Calu3 (cell line): Measurements from ENCODE around the gene NUDT7. TPM values are rescaled to one million over a fixed set of nuclear protein-coding genes. Genes with fewer than 3 reads are reported as not detected.

ENCODE experiments used
- Bru-seq: library from RNA; stranded (reverse); fragments of 400-500 nt; gene quantifications from one replicate; lab custom pipeline; 2021; lab: Mats Ljungman, UMichigan
- BruChase-seq, 2 experiments: library from RNA; stranded (reverse); fragments of 400-500 nt; gene quantifications; one replicate each; lab custom pipeline; 2021; lab: Mats Ljungman, UMichigan
- BruUV-seq: library from RNA; stranded (reverse); fragments of 400-500 nt; replicated peaks from 2 replicates; lab custom pipeline; 2021; lab: Mats Ljungman, UMichigan
- CTCF ChIA-PET: fragments of 300-600 bp; sonication (Branson Sonifier 250); formaldehyde crosslinking; loops from one replicate; lab custom pipeline; 2022; ENCODE audit warnings: antibody characterized with exemption; lab: Charles Lee
- DNase-seq: peaks from one replicate; pipeline ENCODE4 v3.0.0; 2022
- H3K27ac Mint-ChIP-seq: one replicate; pipeline ENCODE4 v1.8.0; 2022; ENCODE audit warnings: mixed read lengths; ENCODE audit not compliant: unreplicated experiment
- H3K27me3 Mint-ChIP-seq: one replicate; pipeline ENCODE4 v1.8.0; 2022; ENCODE audit warnings: mixed read lengths; ENCODE audit not compliant: unreplicated experiment
- H3K36me3 Mint-ChIP-seq: one replicate; pipeline ENCODE4 v1.8.0; 2022; ENCODE audit warnings: mild to moderate bottlenecking, moderate library complexity, mixed read lengths; ENCODE audit not compliant: insufficient read depth, unreplicated experiment
- H3K4me1 Mint-ChIP-seq: one replicate; pipeline ENCODE4 v1.8.0; 2022; ENCODE audit warnings: mild to moderate bottlenecking, low read depth, mixed read lengths; ENCODE audit not compliant: unreplicated experiment
- H3K4me3 Mint-ChIP-seq: one replicate; pipeline ENCODE4 v1.8.0; 2022; ENCODE audit warnings: mild to moderate bottlenecking, low read depth, moderate library complexity, mixed read lengths; ENCODE audit not compliant: unreplicated experiment
- H3K9me3 Mint-ChIP-seq: one replicate; pipeline ENCODE4 v1.8.0; 2022; ENCODE audit warnings: low read depth, mixed read lengths; ENCODE audit not compliant: unreplicated experiment
- intact Hi-C: fragments of 100-400 bp; cut with micrococcal nuclease; formaldehyde crosslinking; loops from one replicate; pipeline ENCODE4 v1.10.0; 2022; ENCODE audit not compliant: unreplicated experiment
- long read RNA-seq: library from polyadenylated mRNA; stranded (forward); transcript quantifications from one replicate; pipeline ENCODE4 v2.0.0, GENCODE V29; 2022
- total RNA-seq: library from RNA; stranded (reverse); gene quantifications from 2 replicates; pipeline ENCODE4 v1.2.3, GENCODE V29; 2022
- TF ChIP-seq, protein P1 (sequence below): fragments of 200-600 bp; IDR thresholded peaks from one replicate; pipeline ENCODE4 v1.8.0; 2022; ENCODE audit warnings: antibody characterized with exemption; ENCODE audit not compliant: unreplicated experiment

NUDT7 gene
- total RNA-seq = 6.1 and 7.2 TPM in 2 replicates
- Bru-seq, nascent RNA = percentile 45 among the genes with signal in this experiment
- percentile 31 among the genes with signal in this experiment for BruChase-seq, experiment 1, labeled RNA remaining after a 6-hour chase
- percentile 37 among the genes with signal in this experiment for BruChase-seq, experiment 2, labeled RNA remaining after a 2-hour chase
- long read RNA-seq, transcript NUDT7-201 (4 exons, 1,096 nt) = minor isoform, 5 of 19 reads
- long read RNA-seq, transcript NUDT7-205 (5 exons, 899 nt) = minor isoform, 5 of 19 reads
- long read RNA-seq, transcript NUDT7-202 (3 exons, 930 nt) = major isoform, 9 of 19 reads
- long read RNA-seq, partial matches to known transcripts = 0 of 19 reads
- long read RNA-seq, other reads (novel, unspliced or antisense) = 0 of 19 reads

DNA sequence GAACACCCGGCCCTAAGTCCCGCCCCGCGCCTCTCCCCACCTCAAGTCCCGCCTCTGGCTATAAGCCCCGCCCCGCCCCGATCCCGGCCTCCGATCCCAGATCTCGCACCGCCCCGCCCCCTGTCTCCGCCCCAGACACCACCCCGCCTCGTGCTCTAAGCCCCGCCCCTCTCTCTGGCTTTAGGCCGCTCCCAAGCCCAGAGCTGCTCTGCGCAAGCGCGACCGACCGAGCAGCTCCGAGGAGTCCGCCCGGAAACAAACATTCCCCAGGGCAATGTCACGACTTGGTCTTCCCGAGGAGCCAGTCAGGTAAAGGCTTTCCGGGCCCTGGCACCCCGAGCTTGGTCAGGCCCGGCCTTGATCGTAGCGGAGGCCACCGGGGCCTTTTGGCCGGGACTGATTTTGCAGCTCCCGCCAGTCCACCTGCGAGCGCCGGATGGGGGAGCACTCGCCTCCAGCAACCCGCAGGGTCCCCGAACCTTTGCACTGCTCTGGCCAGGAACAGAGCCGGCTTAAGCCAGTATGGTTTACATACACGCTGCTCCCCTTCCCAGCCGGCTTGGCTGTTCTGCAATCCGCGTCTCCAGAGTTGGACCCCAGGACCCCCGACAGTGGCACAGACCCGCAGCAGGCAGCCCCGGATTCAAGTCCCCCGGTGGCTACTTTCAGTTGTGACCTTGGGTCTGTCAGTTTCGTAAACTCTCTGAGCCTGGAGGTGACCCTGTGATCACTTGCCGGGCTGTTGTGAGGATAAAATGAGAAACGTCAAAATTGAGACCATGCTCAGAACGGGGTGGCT lies at the start of gene NUDT7:
Gene NUDT7, plus strand, starts transcription at position 206 of the 799 bp plus-strand sequence. Its CDS starts 69 bp downstream, at position 275.
- Mint-ChIP-seq H3K9me3 (peaks cover 3% of the 10 kb centered on the region), H3K27ac (peak within 1 kb of the TSS; percentile 22), H3K27me3 (no peaks in the 10 kb centered on the region), H3K36me3 (peaks cover 10% of the 10 kb centered on the region), H3K4me3 (peak within 1 kb of the TSS; percentile 82), H3K4me1 (peaks cover 11% of the 10 kb centered on the region)
- TF ChIP-seq, protein P1, sequence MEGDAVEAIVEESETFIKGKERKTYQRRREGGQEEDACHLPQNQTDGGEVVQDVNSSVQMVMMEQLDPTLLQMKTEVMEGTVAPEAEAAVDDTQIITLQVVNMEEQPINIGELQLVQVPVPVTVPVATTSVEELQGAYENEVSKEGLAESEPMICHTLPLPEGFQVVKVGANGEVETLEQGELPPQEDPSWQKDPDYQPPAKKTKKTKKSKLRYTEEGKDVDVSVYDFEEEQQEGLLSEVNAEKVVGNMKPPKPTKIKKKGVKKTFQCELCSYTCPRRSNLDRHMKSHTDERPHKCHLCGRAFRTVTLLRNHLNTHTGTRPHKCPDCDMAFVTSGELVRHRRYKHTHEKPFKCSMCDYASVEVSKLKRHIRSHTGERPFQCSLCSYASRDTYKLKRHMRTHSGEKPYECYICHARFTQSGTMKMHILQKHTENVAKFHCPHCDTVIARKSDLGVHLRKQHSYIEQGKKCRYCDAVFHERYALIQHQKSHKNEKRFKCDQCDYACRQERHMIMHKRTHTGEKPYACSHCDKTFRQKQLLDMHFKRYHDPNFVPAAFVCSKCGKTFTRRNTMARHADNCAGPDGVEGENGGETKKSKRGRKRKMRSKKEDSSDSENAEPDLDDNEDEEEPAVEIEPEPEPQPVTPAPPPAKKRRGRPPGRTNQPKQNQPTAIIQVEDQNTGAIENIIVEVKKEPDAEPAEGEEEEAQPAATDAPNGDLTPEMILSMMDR = no peak
- intact Hi-C loops = no loop called here
- CTCF ChIA-PET = interaction anchor here (0.6 to 0.8 kb wide), 3 partner anchors 117 to 1647 kb away, joined by 3 to 4 read pairs (median 4); no protein-coding TSS in a partner anchor
- peak; percentile 100 for DNase-seq
- BruUV-seq = no TSS peak

- no peak overlapping the region for H3K4me3 Mint-ChIP-seq
- H3K27ac Mint-ChIP-seq = no peak overlapping the region
- no TSS peak for BruUV-seq
- H3K9me3 Mint-ChIP-seq = no peaks in the 10 kb centered on the region
- DNase-seq = no peak
- CTCF ChIA-PET = interaction anchor here (0.6 kb wide), 1 partner anchor 12 kb away, joined by 4 read pairs; no protein-coding TSS in a partner anchor
- no peaks in the 10 kb centered on the region for H3K4me1 Mint-ChIP-seq
- intact Hi-C loops = loop anchor here (1.0 to 10.0 kb wide), 5 partner anchors 180 to 438 kb away; no protein-coding TSS in a partner anchor
- H3K27me3 Mint-ChIP-seq = peaks cover 8% of the 10 kb centered on the region
- no peaks in the 10 kb centered on the region for H3K36me3 Mint-ChIP-seq
- TF ChIP-seq, protein P1 = no peak
These were observed 47.4 kb upstream of the NUDT7 start for GRCh38 chr16:77674888-77675287.

- intact Hi-C loops = loop anchor here (1.0 to 10.0 kb wide), 5 partner anchors 179 to 438 kb away; no protein-coding TSS in a partner anchor
- Mint-ChIP-seq H3K27me3 (no peaks in the 10 kb centered on the region), H3K9me3 (no peaks in the 10 kb centered on the region), H3K4me3 (no peak overlapping the region), H3K4me1 (no peaks in the 10 kb centered on the region), H3K27ac (no peak overlapping the region), H3K36me3 (no peaks in the 10 kb centered on the region)
- BruUV-seq = no TSS peak
- CTCF ChIA-PET = no interaction called here
- TF ChIP-seq, protein P1 = peak; percentile 78
- DNase-seq = peak; percentile 75
These were observed 46.6 kb upstream of the NUDT7 start for GRCh38 chr16:77675464-77676324.
